HepG2 (cell line): Measurements from ENCODE around the gene GGA1. TPM values are rescaled to one million over a fixed set of nuclear protein-coding genes. Genes with fewer than 3 reads are reported as not detected.

Experiments used
- AKAP8 ChIP-seq: sonication (generic); formaldehyde crosslinking; IDR thresholded peaks from 2 replicates; pipeline ENCODE4 v1.5.1; 2020; ENCODE audit warnings: mild to moderate bottlenecking, missing genetic modification reagents
- HES4 ChIP-seq: sonication (generic); formaldehyde crosslinking; IDR thresholded peaks from 2 replicates; pipeline ENCODE4 v1.9.0; 2021; ENCODE audit warnings: mild to moderate bottlenecking, missing genetic modification reagents, borderline replicate concordance
- HNRNPLL ChIP-seq: fragments of 200-400 bp; formaldehyde crosslinking; IDR thresholded peaks from 2 replicates; pipeline ENCODE4 v1.6.1; 2017; ENCODE audit warnings: mild to moderate bottlenecking, low read depth, low read length; ENCODE audit not compliant: poor library complexity, severe bottlenecking
- MAZ ChIP-seq, 2 experiments: sonication (generic) in 1 of 2; formaldehyde crosslinking in 1 of 2; IDR thresholded peaks; 2 replicates each; pipeline versions ENCODE4 v1.5.0 to v1.6.1; 2012 to 2020; ENCODE audit warnings: low read depth in 2 of 2, mild to moderate bottlenecking in 2 of 2, borderline replicate concordance in 1 of 2, improper control_type of control experiment in 1 of 2, low read length in 1 of 2, missing genetic modification reagents in 1 of 2, moderate library complexity in 1 of 2
- TARDBP ChIP-seq: sonication (generic); formaldehyde crosslinking; IDR thresholded peaks from 2 replicates; pipeline ENCODE4 v1.8.0; 2022; ENCODE audit warnings: mild to moderate bottlenecking, missing genetic modification reagents
- ZIK1 ChIP-seq: sonication (generic); formaldehyde crosslinking; IDR thresholded peaks from 2 replicates; pipeline ENCODE4 v1.5.0; 2020; ENCODE audit warnings: mild to moderate bottlenecking, low read depth, missing genetic modification reagents, borderline replicate concordance
- ZNF260 ChIP-seq: sonication (generic); formaldehyde crosslinking; IDR thresholded peaks from 2 replicates; pipeline ENCODE4 v1.4.0; 2020; ENCODE audit warnings: missing genetic modification reagents, low read depth, mild to moderate bottlenecking, borderline replicate concordance
- ZNF329 ChIP-seq: sonication (generic); formaldehyde crosslinking; IDR thresholded peaks from 2 replicates; pipeline ENCODE4 v1.9.0; 2021; ENCODE audit warnings: low read depth, mild to moderate bottlenecking, missing genetic modification reagents
- ZNF468 ChIP-seq: sonication (generic); formaldehyde crosslinking; IDR thresholded peaks from 2 replicates; pipeline ENCODE4 v1.8.0; 2022; ENCODE audit warnings: mild to moderate bottlenecking, moderate library complexity, missing genetic modification reagents
- ZNF496 ChIP-seq: sonication (generic); formaldehyde crosslinking; IDR thresholded peaks from 2 replicates; pipeline ENCODE4 v1.8.1; 2023; ENCODE audit warnings: mild to moderate bottlenecking, moderate library complexity, missing genetic modification reagents; ENCODE audit not compliant: insufficient replicate concordance
- ZNF510 ChIP-seq: sonication (generic); formaldehyde crosslinking; IDR thresholded peaks from 2 replicates; pipeline ENCODE4 v1.4.0; 2020; ENCODE audit warnings: low read depth, mild to moderate bottlenecking, missing genetic modification reagents
- polyA plus RNA-seq, 8 experiments: library from polyadenylated mRNA; depleted of rRNA in 3 of 8; stranded (reverse) in 7 of 8; unstranded in 1 of 8; fragments of >200 nt; fragmentation: Illumina TruSeq in 4 of 8; extraction: Trizol in 4 of 8; gene quantifications; 2 replicates each; pipeline versions ENCODE4 v1.2.1 to v1.2.3, GENCODE V29; 2011 to 2016; ENCODE audit warnings: low read depth in 4 of 8, missing spikeins in 1 of 8, mixed read lengths in 1 of 8; ENCODE audit not compliant: insufficient read depth in 1 of 8
- total RNA-seq, 5 experiments: library from RNA; depleted of rRNA; stranded (reverse); fragments of >200 nt; fragmentation: Illumina TruSeq; extraction: Trizol; gene quantifications; 2 replicates each; pipeline ENCODE4 v1.2.3, GENCODE V29; 2016; ENCODE audit warnings: low read depth in 1 of 5
- TF ChIP-seq, protein P1 (sequence below): sonication (generic); formaldehyde crosslinking; IDR thresholded peaks from 2 replicates; pipeline ENCODE4 v1.4.0; 2020; ENCODE audit warnings: mild to moderate bottlenecking, missing genetic modification reagents
- TF ChIP-seq, protein P2 (sequence below): sonication (generic); formaldehyde crosslinking; IDR thresholded peaks from 2 replicates; pipeline ENCODE4 v1.5.0; 2020; ENCODE audit warnings: missing genetic modification reagents
- TF ChIP-seq, protein P3 (sequence below): sonication (generic); formaldehyde crosslinking; IDR thresholded peaks from 2 replicates; pipeline ENCODE4 v1.8.0; 2022; ENCODE audit warnings: missing genetic modification reagents, mild to moderate bottlenecking, borderline replicate concordance

Gene GGA1
- total and polyA plus RNA-seq, 2 of the 13 experiments (the other 11 are each of a cell fraction or from before 2014, with no cell fraction given), result 29.1 to 87.2 TPM

GRCh38 chr22:37665487-37665886 is 56.9 kb downstream of the GGA1 start (continued):
- no peak for TF ChIP-seq ZNF496
- TF ChIP-seq HES4 (CRISPR knock-in tag), result no peak
- no peak for TF ChIP-seq ZIK1 (CRISPR knock-in tag)
- no peak for TF ChIP-seq ZNF468
- TF ChIP-seq ZNF329 (CRISPR knock-in tag), result no peak
- no peak for TF ChIP-seq ZNF260
- TF ChIP-seq, protein P1, sequence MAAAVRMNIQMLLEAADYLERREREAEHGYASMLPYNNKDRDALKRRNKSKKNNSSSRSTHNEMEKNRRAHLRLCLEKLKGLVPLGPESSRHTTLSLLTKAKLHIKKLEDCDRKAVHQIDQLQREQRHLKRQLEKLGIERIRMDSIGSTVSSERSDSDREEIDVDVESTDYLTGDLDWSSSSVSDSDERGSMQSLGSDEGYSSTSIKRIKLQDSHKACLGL (CRISPR knock-in tag), result no peak
- no peak for TF ChIP-seq TARDBP
- TF ChIP-seq, protein P2, sequence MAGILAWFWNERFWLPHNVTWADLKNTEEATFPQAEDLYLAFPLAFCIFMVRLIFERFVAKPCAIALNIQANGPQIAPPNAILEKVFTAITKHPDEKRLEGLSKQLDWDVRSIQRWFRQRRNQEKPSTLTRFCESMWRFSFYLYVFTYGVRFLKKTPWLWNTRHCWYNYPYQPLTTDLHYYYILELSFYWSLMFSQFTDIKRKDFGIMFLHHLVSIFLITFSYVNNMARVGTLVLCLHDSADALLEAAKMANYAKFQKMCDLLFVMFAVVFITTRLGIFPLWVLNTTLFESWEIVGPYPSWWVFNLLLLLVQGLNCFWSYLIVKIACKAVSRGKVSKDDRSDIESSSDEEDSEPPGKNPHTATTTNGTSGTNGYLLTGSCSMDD (CRISPR knock-in tag), result no peak
- 0 out of 2 replicates have a peak, but pooled peaks have one; percentile 37 for TF ChIP-seq AKAP8 (CRISPR knock-in tag)
- TF ChIP-seq, protein P3, sequence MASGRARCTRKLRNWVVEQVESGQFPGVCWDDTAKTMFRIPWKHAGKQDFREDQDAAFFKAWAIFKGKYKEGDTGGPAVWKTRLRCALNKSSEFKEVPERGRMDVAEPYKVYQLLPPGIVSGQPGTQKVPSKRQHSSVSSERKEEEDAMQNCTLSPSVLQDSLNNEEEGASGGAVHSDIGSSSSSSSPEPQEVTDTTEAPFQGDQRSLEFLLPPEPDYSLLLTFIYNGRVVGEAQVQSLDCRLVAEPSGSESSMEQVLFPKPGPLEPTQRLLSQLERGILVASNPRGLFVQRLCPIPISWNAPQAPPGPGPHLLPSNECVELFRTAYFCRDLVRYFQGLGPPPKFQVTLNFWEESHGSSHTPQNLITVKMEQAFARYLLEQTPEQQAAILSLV (CRISPR knock-in tag), result no peak
- no peak for TF ChIP-seq MAZ (IDR thresholded peaks at IDR 0.05; ENCODE audit: borderline replicate concordance, low read depth, low read length)
- TF ChIP-seq MAZ (CRISPR knock-in tag; IDR thresholded peaks at IDR 0.05; ENCODE audit: low read depth), result no peak
- TF ChIP-seq HNRNPLL, result peak; percentile 23
- TF ChIP-seq ZNF510 (CRISPR knock-in tag), result no peak
